K562 (cell line): ENCODE data around the gene MMP20. TPM values are rescaled to one million over a fixed set of nuclear protein-coding genes. Genes with fewer than 3 reads are reported as not detected.

Experiments
- ATAC-seq: fragments of 200-7000 bp; cut with Tn5 transposase; 3 replicates; pipeline ENCODE4 v1.9.1; 2020; ENCODE audit warnings: moderate library complexity
- BruUV-seq: library from RNA; stranded (reverse); fragments of 400-500 nt; replicated peaks from 2 replicates; lab custom pipeline; 2021; lab: Mats Ljungman, UMichigan
- CTCF ChIA-PET: fragments of 300-600 bp; formaldehyde crosslinking; extraction: SDS; loops from one replicate; lab custom pipeline; 2021; ENCODE audit warnings: low intra/inter-chr PET ratio; lab: Yijun Ruan, JAX
- POLR2A ChIA-PET: fragments of 300-600, 350-650 bp; sonication (Branson Sonifier 250); formaldehyde crosslinking; extraction: SDS; loops from one replicate; lab custom pipeline; 2021; ENCODE audit warnings: antibody characterized with exemption, inconsistent platforms; lab: Yijun Ruan, JAX
- DNase-seq, 4 experiments: peaks; one replicate each; pipeline versions ENCODE4 v3.0.0 to v3.0.0-alpha.2; 2011 to 2018; ENCODE audit warnings: low spot score in 3 of 4, mixed read lengths in 3 of 4; ENCODE audit errors: extremely low read depth in 1 of 4
- FAIRE-seq: peaks from 2 replicates; lab custom pipeline; 2011; peaks lifted over from hg19 to GRCh38; lab: Jason Lieb, UNC
- H2AFZ ChIP-seq: 2 replicates; pipeline ENCODE4 v1.6.0; 2011; ENCODE audit warnings: low read depth, low read length, control low read depth, inconsistent platforms
- H3K27ac ChIP-seq: fragments of 200-600 bp; 3 replicates; pipeline ENCODE4 v1.8.0; 2011; ENCODE audit warnings: low read depth, mild to moderate bottlenecking, control low read depth, inconsistent platforms, low read length, moderate library complexity, mixed read lengths; ENCODE audit errors: extremely low read depth
- H3K27me3 ChIP-seq, 2 experiments: fragments of 300-600 bp in 1 of 2; 2 replicates in 1 of 2; 3 replicates in 1 of 2; pipeline versions ENCODE4 v1.6.0 to v1.8.0; 2011; ENCODE audit warnings: inconsistent platforms in 2 of 2, low read length in 2 of 2, mild to moderate bottlenecking in 1 of 2, mixed read lengths in 1 of 2, moderate library complexity in 1 of 2; ENCODE audit not compliant: control insufficient read depth in 2 of 2, insufficient read depth in 2 of 2
- H3K36me3 ChIP-seq: fragments of 300-600 bp; 3 replicates; pipeline ENCODE4 v1.8.0; 2011; ENCODE audit warnings: mild to moderate bottlenecking, low read length, inconsistent platforms; ENCODE audit not compliant: control insufficient read depth, insufficient read depth
- H3K4me1 ChIP-seq, 2 experiments: fragments of 200-600 bp in 1 of 2; replicated peaks in 1 of 2; 2 replicates in 1 of 2; 3 replicates in 1 of 2; pipeline versions ENCODE4 v1.5.1 to v1.8.0; 2011; ENCODE audit warnings: inconsistent platforms in 2 of 2, low read length in 2 of 2, mild to moderate bottlenecking in 1 of 2, mixed read lengths in 1 of 2, moderate library complexity in 1 of 2; ENCODE audit not compliant: control insufficient read depth in 2 of 2, insufficient read depth in 2 of 2
- H3K4me2 ChIP-seq: 2 replicates; pipeline ENCODE4 v1.6.1; 2011; ENCODE audit warnings: low read length, control low read depth, inconsistent platforms, mixed read lengths; ENCODE audit not compliant: insufficient read depth
- H3K4me3 ChIP-seq: fragments of 200-600 bp; sonication (generic), shearing (Covaris generic); 2 replicates; pipeline ENCODE4 v1.5.1; 2016; ENCODE audit warnings: control low read depth, inconsistent platforms
- H3K79me2 ChIP-seq: fragments of 200-600 bp; 3 replicates; pipeline ENCODE4 v1.8.0; 2011; ENCODE audit warnings: low read length, inconsistent platforms; ENCODE audit not compliant: control insufficient read depth, insufficient read depth
- H3K9ac ChIP-seq, 2 experiments: 2 replicates each; pipeline versions ENCODE4 v1.6.0 to v1.6.1; 2011; ENCODE audit warnings: low read depth in 2 of 2, low read length in 2 of 2, control low read depth in 1 of 2, inconsistent platforms in 1 of 2, mild to moderate bottlenecking in 1 of 2, mixed read lengths in 1 of 2; ENCODE audit not compliant: insufficient read depth in 1 of 2
- H3K9me1 ChIP-seq: one replicate; pipeline ENCODE4 v1.6.0; 2011; ENCODE audit warnings: inconsistent platforms, mild to moderate bottlenecking, low read length, moderate library complexity; ENCODE audit not compliant: control insufficient read depth, insufficient read depth
- H3K9me3 ChIP-seq: replicated peaks from 2 replicates; pipeline ENCODE4 v1.5.1; 2011; ENCODE audit warnings: low read depth, low read length, inconsistent platforms; ENCODE audit not compliant: control insufficient read depth, insufficient read depth
- H4K20me1 ChIP-seq: replicated peaks from 2 replicates; pipeline ENCODE4 v1.6.1; 2011; ENCODE audit warnings: low read length, inconsistent platforms, mixed read lengths; ENCODE audit not compliant: control insufficient read depth, insufficient read depth
- CEBPB ChIP-seq: fragments of 450-650 bp; IDR thresholded peaks from 2 replicates; pipeline ENCODE4 v1.6.1; 2016; ENCODE audit warnings: missing genetic modification characterization, missing compliant biosample characterization
- CREBBP ChIP-seq: IDR thresholded peaks from one replicate; pipeline ENCODE4 v1.6.1; 2012; ENCODE audit warnings: low read depth, mild to moderate bottlenecking, control low read depth, inconsistent platforms, low read length
- ZNF407 ChIP-seq: fragments of 450-650 bp; IDR thresholded peaks from 2 replicates; pipeline ENCODE4 v1.6.1; 2016; ENCODE audit warnings: low read depth
- WGBS: fragments of 100-300 bp; shearing (Covaris generic); methylation state at CpG from one replicate; pipeline ENCODE4 v1.1.6; 2016; ENCODE audit warnings: low coverage, mixed read lengths; ENCODE audit not compliant: insufficient coverage; ENCODE audit errors: missing lambda C conversion rate; 5-methylcytosine and 5-hydroxymethylcytosine counted together
- in situ Hi-C: fragments of 300-500 bp; cut with MboI; formaldehyde crosslinking; loops from 4 replicates; pipeline ENCODE4 v1.15.0; 2018; ENCODE audit warnings: inconsistent platforms, mixed read lengths
- intact Hi-C: fragments of 100-400 bp; cut with micrococcal nuclease; formaldehyde crosslinking; loops from 2 replicates; pipeline ENCODE4 v1.14.2; 2022
- polyA plus RNA-seq, 8 experiments: library from polyadenylated mRNA; depleted of rRNA in 4 of 8; stranded (reverse) in 5 of 8; unstranded in 3 of 8; fragments of >200 nt; fragmentation: Nextera tagmentation in 2 of 8; fragmentation: Illumina TruSeq in 1 of 8; extraction: Ambion mirVana in 2 of 8; extraction: Trizol in 1 of 8; gene quantifications; 2 replicates each; pipeline versions ENCODE4 v1.2.1 to v1.2.3, GENCODE V29; 2011 to 2014; ENCODE audit warnings: inconsistent platforms in 1 of 8, missing spikeins in 1 of 8
- total RNA-seq, 7 experiments: library from RNA; depleted of rRNA in 6 of 7; stranded (reverse); fragments of >200 nt in 6 of 7; fragmentation: Illumina TruSeq in 2 of 7; extraction: Trizol in 2 of 7; gene quantifications; 2 replicates each; pipeline versions ENCODE4 v1.2.1 to v1.2.3, GENCODE V29; 2011 to 2021; ENCODE audit warnings: low replicate concordance in 1 of 7

MMP20 gene
- total and polyA plus RNA-seq, 9 of the 15 experiments (the other 6 are each of a cell fraction or from before 2014, with no cell fraction given): not detected

- no peak for TF ChIP-seq ZNF407
Measured at GRCh38 chr11:102639656-102640055, 14.5 kb upstream of the MMP20 start (continued).

GRCh38 chr11:102637731-102638130 is 12.6 kb upstream of the MMP20 start:
- BruUV-seq: no TSS peak
- in situ Hi-C loops: no loop called here
- 1% methylated on average over 5 of the region's 5 CpGs for WGBS
- ChIA-PET POLR2A (no interaction called here), CTCF (no interaction called here)
- H3K9ac ChIP-seq: no peak overlapping the region
- H3K36me3 ChIP-seq: no peaks in the 10 kb centered on the region
- no peak for DNase-seq
- intact Hi-C loops: no loop called here
- no peaks in the 10 kb centered on the region for H3K4me1 ChIP-seq
- H3K9me3 ChIP-seq: no peaks in the 10 kb centered on the region
- H3K4me3 ChIP-seq: no peak overlapping the region
- no peaks in the 10 kb centered on the region; a peak in 1 of 5 replicates for H3K27me3 ChIP-seq
- H2AFZ ChIP-seq: no peak overlapping the region
- no peaks in the 10 kb centered on the region for H3K9me1 ChIP-seq
- FAIRE-seq: no peak
- H3K27ac ChIP-seq: no peak overlapping the region
- H3K4me2 ChIP-seq: no peak overlapping the region
- ATAC-seq: no peak
- no peaks in the 10 kb centered on the region for H3K79me2 ChIP-seq
- H4K20me1 ChIP-seq: no peaks in the 10 kb centered on the region
- TF ChIP-seq CEBPB: peak; percentile 46
- no peak for TF ChIP-seq CREBBP
